Adrenal gland (tissue), 12 donors: ENCODE measurements around the gene PQBP1. TPM values are rescaled to one million over a fixed set of nuclear protein-coding genes. Genes with fewer than 3 reads are reported as not detected.

Experiments
- DNase-seq, 7 donors: peaks; one replicate each; pipeline ENCODE4 v3.0.0-alpha.2; 2019 to 2020
- H3K27ac ChIP-seq, 5 donors: fragments of 200-600 bp; sonication (generic) in 4 of 5; 1 replicate in 3 of 5; 2 replicates in 2 of 5; pipeline versions ENCODE4 v1.5.1 to v1.8.0; 2016 to 2020; ENCODE audit warnings: mild to moderate bottlenecking in 1 of 5
- H3K27me3 ChIP-seq: fragments of 200-600 bp; 2 replicates; pipeline ENCODE4 v1.8.0; 2021
- H3K36me3 ChIP-seq, 2 donors: fragments of 200-600 bp; replicated peaks in 1 of 2; 1 replicate in 1 of 2; 2 replicates in 1 of 2; pipeline versions ENCODE4 v1.5.1 to v1.8.0; 2018 to 2022
- H3K4me1 ChIP-seq, 2 donors: fragments of 200-600 bp; replicated peaks in 1 of 2; 1 replicate in 1 of 2; 2 replicates in 1 of 2; pipeline versions ENCODE4 v1.5.1 to v1.8.0; 2018 to 2021
- H3K4me3 ChIP-seq, 4 donors: fragments of 200-600 bp; sonication (generic) in 3 of 4; one replicate each; pipeline ENCODE4 v1.5.1; 2016 to 2018
- H3K9me3 ChIP-seq, 3 donors: fragments of 200-600 bp; sonication (generic) in 1 of 3; replicated peaks in 1 of 3; 1 replicate in 2 of 3; 2 replicates in 1 of 3; pipeline versions ENCODE4 v1.5.1 to v1.8.0; 2016 to 2021
- POLR2A ChIP-seq, 2 donors: fragments of 450-650 bp; IDR thresholded peaks; one replicate each; pipeline ENCODE4 v1.6.1; 2017; ENCODE audit warnings: antibody characterized with exemption in 2 of 2, mild to moderate bottlenecking in 2 of 2, moderate library complexity in 1 of 2
- WGBS, 4 donors: extraction: QIAGEN DNeasy Blood & Tissue Kit in 2 of 4; methylation state at CpG; one replicate each; pipeline versions ENCODE4 v1.1.5 to v1.1.7; 2013 to 2017; 5-methylcytosine and 5-hydroxymethylcytosine counted together
- intact Hi-C, 2 donors: fragments of 100-400 bp; cut with DNase I; formaldehyde crosslinking; loops; one replicate each; pipeline versions ENCODE4 v1.14.1 to v1.15.0; 2022 to 2023
- polyA plus RNA-seq, 3 donors: library from polyadenylated mRNA; stranded (reverse); fragments of 200-250 nt in 2 of 3; fragments of 350-450 nt in 1 of 3; fragmentation: Illumina TruSeq in 1 of 3; extraction: RNeasy Lipid Tissue Mini Kit (QIAGEN cat#74804) in 1 of 3; gene quantifications; one replicate each; pipeline ENCODE4 v1.2.3, GENCODE V29; 2013 to 2014
- total RNA-seq, 9 donors: library from RNA; depleted of rRNA in 4 of 9; stranded (reverse); fragments of >200 nt in 4 of 9; fragments of 120-200 nt in 1 of 9; fragmentation: NEBNext Ultra II Directional in 1 of 9; extraction: Animal tissue kit (Norgen Biotek cat#: 25700) in 1 of 9; gene quantifications; one replicate each; pipeline versions ENCODE4 v1.1.0 to v1.2.4, GENCODE V29; 2013 to 2023
- TF ChIP-seq, protein P1 (sequence below), 6 experiments: fragments of 450-650 bp in 4 of 6; fragments of 200-600 bp in 2 of 6; sonication (generic) in 1 of 6; IDR thresholded peaks; 1 replicate in 5 of 6; 2 replicates in 1 of 6; pipeline versions ENCODE4 v1.5.1 to v1.8.0; 2016 to 2021; ENCODE audit warnings: antibody characterized with exemption in 6 of 6, mild to moderate bottlenecking in 2 of 6, moderate library complexity in 1 of 6
- donor health status: healthy with polysubstance abuse.
- donor health status: Bipolar disorder and iron deficiency.
- donor health status: DM: yes; HTN: yes; CAD: no.
- donor health status: DM: no; HTN: no; CAD: no.
- donor health status: DM: no; HTN: no; CAD: no.
- donor health status: DM: yes; HTN: yes; CAD: no.

PQBP1 gene
- total and polyA plus RNA-seq, 12 donors: 53.1 to 316 (median 94.6) TPM

DNA sequence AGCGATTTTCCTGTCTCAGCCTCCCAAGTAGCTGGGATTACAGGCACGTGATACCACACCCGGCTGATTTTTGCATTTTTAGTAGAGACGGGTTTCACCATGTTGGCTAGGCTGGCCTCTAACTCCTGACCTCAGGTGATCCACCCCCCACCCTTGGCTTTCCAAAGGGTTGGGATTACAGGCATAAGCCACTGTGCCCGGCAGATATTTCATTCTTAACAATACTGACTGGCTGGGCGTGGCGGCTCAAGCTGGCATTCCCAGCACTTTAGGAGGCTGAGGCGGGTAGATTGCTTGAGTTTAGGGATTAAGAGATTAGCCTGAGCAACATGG is 1.3 kb downstream of the PQBP1 start:
- no peaks in the 10 kb centered on the region for H3K27me3 ChIP-seq
- peaks cover 0 to 19% of the 10 kb centered on the region in 2 donors for H3K36me3 ChIP-seq
- no peak for TF ChIP-seq POLR2A (IDR thresholded peaks at IDR 0.05)
- TF ChIP-seq, protein P1, sequence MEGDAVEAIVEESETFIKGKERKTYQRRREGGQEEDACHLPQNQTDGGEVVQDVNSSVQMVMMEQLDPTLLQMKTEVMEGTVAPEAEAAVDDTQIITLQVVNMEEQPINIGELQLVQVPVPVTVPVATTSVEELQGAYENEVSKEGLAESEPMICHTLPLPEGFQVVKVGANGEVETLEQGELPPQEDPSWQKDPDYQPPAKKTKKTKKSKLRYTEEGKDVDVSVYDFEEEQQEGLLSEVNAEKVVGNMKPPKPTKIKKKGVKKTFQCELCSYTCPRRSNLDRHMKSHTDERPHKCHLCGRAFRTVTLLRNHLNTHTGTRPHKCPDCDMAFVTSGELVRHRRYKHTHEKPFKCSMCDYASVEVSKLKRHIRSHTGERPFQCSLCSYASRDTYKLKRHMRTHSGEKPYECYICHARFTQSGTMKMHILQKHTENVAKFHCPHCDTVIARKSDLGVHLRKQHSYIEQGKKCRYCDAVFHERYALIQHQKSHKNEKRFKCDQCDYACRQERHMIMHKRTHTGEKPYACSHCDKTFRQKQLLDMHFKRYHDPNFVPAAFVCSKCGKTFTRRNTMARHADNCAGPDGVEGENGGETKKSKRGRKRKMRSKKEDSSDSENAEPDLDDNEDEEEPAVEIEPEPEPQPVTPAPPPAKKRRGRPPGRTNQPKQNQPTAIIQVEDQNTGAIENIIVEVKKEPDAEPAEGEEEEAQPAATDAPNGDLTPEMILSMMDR (IDR thresholded peaks at IDR 0.05): no peak
- no peak overlapping the region for H3K27ac ChIP-seq
- DNase-seq: no peak
- H3K4me1 ChIP-seq: peaks cover 7 to 14% of the 10 kb centered on the region in 2 donors
- no peak overlapping the region for H3K4me3 ChIP-seq
- intact Hi-C loops: no loop called here
- H3K9me3 ChIP-seq: no peaks in the 10 kb centered on the region
- 68 to 100% (median 82%) methylated on average over 1 to 8 of the region's 8 CpGs for WGBS, 4 donors

DNA sequence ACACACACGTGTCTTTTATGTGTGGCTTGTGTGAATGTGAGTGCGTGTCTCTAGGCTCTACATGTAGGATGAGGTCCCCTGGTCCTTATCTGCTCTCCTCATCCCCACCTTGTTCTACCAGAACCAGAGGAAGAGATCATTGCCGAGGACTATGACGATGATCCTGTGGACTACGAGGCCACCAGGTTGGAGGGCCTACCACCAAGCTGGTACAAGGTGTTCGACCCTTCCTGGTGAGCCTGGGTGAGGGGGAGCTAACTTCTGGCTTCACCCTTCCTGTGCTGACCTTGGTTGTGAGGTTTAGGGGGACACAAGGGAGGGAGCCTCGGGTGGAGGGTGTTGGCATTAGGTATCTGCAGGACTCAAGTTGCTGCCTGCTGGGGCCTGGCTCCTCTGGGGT is 3.3 kb downstream of the PQBP1 start:
- H3K27me3 ChIP-seq: no peaks in the 10 kb centered on the region
- H3K27ac ChIP-seq: no peak overlapping the region
- peaks cover 0 to 24% of the 10 kb centered on the region in 2 donors for H3K36me3 ChIP-seq
- WGBS, 4 donors: 82 to 86% (median 82%) methylated on average over 5 to 7 of the region's 7 CpGs; no CpG with 5 or more reads in 1 of the 4 donors
- peaks cover 7 to 11% of the 10 kb centered on the region in 2 donors for H3K4me1 ChIP-seq
- H3K4me3 ChIP-seq: no peak overlapping the region
- no peak for DNase-seq
- intact Hi-C loops: loop anchor here in 1 of 2 donors (10.0 kb wide), 1 partner anchor 106 kb away; no protein-coding TSS in a partner anchor
- TF ChIP-seq, protein P1 (IDR thresholded peaks at IDR 0.05): no peak
- no peak for TF ChIP-seq POLR2A (IDR thresholded peaks at IDR 0.05)
- no peaks in the 10 kb centered on the region for H3K9me3 ChIP-seq

DNA sequence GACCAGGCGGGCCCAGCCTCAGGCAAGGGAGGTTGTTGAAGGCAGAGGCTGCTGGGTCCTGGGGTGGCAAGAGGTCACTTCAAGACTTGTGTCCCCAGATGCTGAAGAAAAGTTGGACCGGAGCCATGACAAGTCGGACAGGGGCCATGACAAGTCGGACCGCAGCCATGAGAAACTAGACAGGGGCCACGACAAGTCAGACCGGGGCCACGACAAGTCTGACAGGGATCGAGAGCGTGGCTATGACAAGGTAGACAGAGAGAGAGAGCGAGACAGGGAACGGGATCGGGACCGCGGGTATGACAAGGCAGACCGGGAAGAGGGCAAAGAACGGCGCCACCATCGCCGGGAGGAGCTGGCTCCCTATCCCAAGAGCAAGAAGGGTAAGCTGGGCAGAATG is 4.4 kb downstream of the PQBP1 start:
- Histone ChIP-seq H3K9me3 (no peaks in the 10 kb centered on the region), H3K4me1 (peaks cover 0 to 5% of the 10 kb centered on the region in 2 donors), H3K4me3 (no peak overlapping the region), H3K27ac (no peak overlapping the region), H3K27me3 (no peaks in the 10 kb centered on the region), H3K36me3 (peaks cover 0 to 24% of the 10 kb centered on the region in 2 donors)
- DNase-seq: no peak
- WGBS, 4 donors: 87 to 91% (median 90%) methylated on average over 12 to 20 of the region's 20 CpGs
- TF ChIP-seq POLR2A (IDR thresholded peaks at IDR 0.05): no peak
- TF ChIP-seq, protein P1 (IDR thresholded peaks at IDR 0.05): no peak
- intact Hi-C loops: loop anchor here in 1 of 2 donors (10.0 kb wide), 1 partner anchor 107 kb away; no protein-coding TSS in a partner anchor

DNA sequence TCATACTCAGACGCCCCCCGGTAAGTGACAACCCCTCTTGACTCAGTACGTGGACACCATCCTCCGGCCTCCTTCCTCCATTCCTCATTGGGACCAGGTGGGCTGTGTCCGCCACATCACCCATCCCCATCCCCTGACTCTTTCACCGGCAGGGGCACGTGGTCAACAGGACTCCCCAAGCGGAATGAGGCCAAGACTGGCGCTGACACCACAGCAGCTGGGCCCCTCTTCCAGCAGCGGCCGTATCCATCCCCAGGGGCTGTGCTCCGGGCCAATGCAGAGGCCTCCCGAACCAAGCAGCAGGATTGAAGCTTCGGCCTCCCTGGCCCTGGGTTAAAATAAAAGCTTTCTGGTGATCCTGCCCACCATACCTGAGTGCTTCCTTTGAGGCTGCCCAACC is 5.0 kb downstream of the PQBP1 start:
- no peak for TF ChIP-seq POLR2A (IDR thresholded peaks at IDR 0.05)
- TF ChIP-seq, protein P1 (IDR thresholded peaks at IDR 0.05): no peak
- DNase-seq: no peak

More for the DNA sequence above, 5.0 kb downstream of the PQBP1 start:
- 86 to 93% (median 89%) methylated on average over 4 to 14 of the region's 14 CpGs for WGBS, 4 donors
- Histone ChIP-seq H3K4me1 (peaks cover 0 to 5% of the 10 kb centered on the region in 2 donors), H3K9me3 (no peaks in the 10 kb centered on the region), H3K36me3 (peaks cover 0 to 24% of the 10 kb centered on the region in 2 donors), H3K27ac (no peak overlapping the region), H3K27me3 (no peaks in the 10 kb centered on the region), H3K4me3 (no peak overlapping the region)
- intact Hi-C loops: loop anchor here in 1 of 2 donors (10.0 kb wide), 1 partner anchor 108 kb away; no protein-coding TSS in a partner anchor
